RPMI7951 (cell line): ENCODE results near the gene KLK10. TPM values are rescaled to one million over a fixed set of nuclear protein-coding genes. Genes with fewer than 3 reads are reported as not detected.
A peak's percentile ranks its signal among the peaks of the same experiment; 100 is the strongest.

ENCODE experiments used
- DNase-seq: peaks from one replicate; pipeline ENCODE4 v3.0.0-alpha.2; 2012; ENCODE audit warnings: low read depth
- total RNA-seq: library from RNA; depleted of rRNA; stranded (reverse); fragments of >200 nt; shearing (Covaris generic); gene quantifications from 2 replicates; pipeline ENCODE4 v1.2.3, GENCODE V29; 2014

KLK10 gene
- total RNA-seq, 1 experiment from 2014 or later = not detected

DNA sequence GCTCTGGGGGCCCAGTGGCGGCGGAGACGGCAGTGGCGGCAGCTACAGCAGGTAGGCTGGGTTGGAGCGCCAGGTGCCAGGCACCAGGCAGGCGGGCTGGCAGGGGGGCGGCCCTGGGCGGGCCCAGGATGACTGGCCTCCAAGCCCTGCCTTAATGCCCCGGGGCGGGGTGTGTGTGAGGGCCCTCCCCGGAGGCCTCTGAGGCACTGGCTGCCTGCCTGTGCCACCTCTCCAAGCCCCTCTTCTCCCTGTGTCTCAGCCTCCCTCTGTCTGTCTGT lies 7.0 kb upstream of the KLK10 start, which contains the start of gene KLK11:
TSS of gene KLK11 (minus strand) at position 63 of the 278 bp plus-strand sequence. CDS start 985 bp downstream, outside the sequence.
- DNase-seq = no peak

GRCh38 chr19:51025809-51026553 lies 6.5 kb upstream of the KLK10 start:
- no peak for DNase-seq

DNA sequence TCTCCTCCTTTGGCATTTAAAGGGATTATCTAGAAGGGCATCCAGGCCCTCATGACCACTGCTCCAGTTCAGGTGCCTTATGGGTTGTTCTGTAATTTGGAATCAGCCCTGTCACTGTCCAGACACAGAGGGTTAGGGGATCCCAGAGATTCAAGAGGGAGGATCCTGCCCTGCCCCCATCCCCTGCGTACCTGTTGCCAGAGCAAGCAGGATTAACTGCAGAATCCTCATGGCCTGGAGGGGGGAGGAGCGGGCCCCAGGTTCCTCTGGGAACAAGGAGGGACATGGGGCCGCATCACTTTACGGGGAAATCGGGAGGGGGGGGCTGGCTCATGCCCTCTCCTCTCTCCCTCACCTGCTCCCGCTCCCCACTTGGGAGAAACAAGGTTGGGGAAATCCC lies 5.9 kb upstream of the KLK10 start:
- DNase-seq = no peak

GRCh38 chr19:51024924-51025323 lies 5.4 kb upstream of the KLK10 start:
- no peak for DNase-seq

- no peak for DNase-seq
These were observed 4.4 kb upstream of the KLK10 start for GRCh38 chr19:51023946-51024345.

DNA sequence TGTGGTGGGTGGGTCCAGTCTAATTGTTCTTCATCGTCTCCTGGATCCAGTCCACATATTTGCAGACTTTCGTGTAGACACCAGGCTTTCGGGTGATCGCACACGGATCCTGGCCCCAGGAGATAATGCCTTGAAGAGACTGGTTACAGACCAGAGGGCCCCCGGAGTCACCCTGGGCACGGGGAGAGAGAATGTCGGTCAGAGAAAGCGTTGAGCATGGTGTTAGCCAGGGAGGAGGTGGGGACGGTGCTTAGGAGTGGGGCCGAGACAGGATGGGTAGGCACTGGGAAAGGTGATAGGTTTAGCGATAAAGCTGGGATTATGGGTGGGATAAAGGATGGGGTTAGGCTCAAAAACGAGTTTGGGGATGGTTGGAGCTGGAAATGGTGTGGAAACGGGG lies 3.0 kb upstream of the KLK10 start:
- no peak for DNase-seq

GRCh38 chr19:51020988-51021651 lies 1.6 kb upstream of the KLK10 start:
- peak; percentile 57 for DNase-seq

DNA sequence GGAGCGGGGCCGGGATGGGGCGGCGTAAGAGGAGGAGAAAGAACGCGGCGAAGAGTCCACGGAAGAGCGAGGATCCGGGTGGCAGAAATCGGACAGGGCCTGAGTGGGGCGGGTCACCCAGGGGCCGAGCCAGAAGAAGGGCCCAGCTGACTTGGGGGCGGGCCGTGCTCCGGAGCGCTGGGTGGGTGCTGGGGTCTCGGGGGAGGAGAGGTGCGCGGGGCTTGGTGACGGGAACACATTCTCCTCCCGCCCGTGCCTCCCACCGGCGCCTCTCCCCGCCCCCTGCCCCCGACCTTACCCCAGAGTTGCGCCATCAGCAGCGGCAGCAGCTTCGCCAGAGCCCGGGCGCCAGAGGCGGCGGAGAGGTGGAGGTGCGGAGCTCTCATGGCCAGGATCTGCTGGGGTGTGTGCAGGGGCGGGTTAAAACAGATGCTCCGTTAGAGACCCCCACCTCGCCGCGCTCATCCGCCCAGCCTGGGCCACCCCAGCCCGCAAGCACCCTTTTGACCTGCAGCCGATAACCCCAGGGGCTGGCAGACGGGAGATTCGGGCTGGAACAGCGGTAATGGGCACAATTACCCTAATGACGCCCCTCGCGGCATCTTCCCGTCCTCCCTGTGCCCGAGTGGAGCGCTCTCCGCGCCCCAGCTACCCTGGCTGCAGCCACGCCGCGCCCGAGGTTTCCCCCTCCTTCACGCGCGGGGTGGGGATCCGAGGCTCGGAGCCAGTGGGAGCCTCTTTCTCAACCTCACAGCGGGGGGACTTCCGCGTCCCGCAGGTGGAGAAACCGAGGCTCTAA lies 565 bp downstream of the KLK10 start:
- no peak for DNase-seq

- peak; percentile 37 for DNase-seq
These were observed 2.5 kb downstream of the KLK10 start for GRCh38 chr19:51016798-51017683.

GRCh38 chr19:51015691-51016267 lies 3.7 kb downstream of the KLK10 start:
- no peak for DNase-seq

- no peak for DNase-seq
These were observed 5.3 kb downstream of the KLK10 start for GRCh38 chr19:51014242-51014641.

DNA sequence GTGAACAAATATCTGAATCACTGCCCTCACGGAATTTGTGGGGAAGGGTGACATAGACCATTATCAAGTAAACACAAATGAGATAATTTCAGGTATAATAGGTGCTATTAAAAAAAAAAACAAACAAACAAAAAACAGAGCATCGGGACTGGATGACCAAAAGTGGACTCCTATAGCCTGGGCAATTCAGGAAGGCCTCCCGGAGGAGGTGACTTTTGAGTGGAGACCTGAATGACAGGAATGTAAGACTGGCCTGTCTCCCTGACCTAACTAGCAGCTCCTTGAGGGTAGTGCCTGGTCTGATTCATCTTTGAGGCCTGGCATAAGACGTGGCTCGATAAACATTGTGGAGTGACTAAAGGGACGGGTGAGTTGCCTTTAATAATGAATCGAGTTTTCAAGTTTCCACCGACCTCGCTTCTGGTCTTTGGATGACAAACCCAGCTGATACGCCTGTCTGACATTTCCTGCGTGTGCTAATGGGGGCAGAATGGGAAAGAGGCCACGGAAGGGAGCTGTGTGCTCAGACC lies 6.8 kb downstream of the KLK10 start:
- no peak for DNase-seq

- no peak for DNase-seq
These were observed 9.3 kb downstream of the KLK10 start for GRCh38 chr19:51010066-51010795.

DNA sequence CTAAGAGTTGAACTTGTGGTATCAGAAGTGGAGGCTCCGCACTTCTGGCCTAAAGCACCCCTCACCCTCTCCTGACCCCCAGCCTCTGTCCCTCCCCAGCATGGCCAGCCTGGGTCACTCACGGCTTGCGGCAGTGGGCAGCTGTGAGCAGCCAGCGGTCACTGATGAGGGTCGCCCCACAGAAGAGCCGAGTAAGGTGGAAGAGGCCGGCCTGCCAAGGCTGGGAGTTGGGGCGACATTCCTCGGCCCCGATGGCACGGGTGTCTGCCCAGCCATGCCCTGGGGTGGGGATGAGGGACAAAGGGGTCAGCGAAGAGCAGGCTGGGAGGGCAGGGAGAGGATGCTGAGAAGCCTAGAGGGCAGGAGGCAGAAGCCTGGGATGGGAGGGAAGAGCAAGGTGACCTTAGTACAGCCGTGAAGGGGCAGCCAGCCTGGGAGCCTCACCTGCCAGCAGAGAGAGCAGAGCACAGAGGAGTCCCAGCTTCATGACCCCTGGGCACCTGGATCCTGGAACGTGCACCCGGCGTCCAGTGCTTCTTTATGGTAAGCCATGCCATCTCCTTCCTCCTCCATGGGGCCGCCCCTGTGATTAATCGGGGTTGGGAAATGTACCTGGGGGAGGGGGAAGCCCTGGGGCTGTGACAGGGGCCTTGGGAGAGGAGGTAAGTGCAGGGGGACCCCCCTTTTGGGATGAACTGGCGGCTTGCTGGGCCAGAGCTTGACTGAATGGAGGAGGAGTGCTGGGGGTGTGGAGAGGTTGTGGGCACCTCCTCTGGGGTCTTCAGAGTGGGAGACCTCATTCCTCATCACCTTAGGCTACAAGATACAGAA lies 10.2 kb downstream of the KLK10 start:
- DNase-seq = no peak

DNA sequence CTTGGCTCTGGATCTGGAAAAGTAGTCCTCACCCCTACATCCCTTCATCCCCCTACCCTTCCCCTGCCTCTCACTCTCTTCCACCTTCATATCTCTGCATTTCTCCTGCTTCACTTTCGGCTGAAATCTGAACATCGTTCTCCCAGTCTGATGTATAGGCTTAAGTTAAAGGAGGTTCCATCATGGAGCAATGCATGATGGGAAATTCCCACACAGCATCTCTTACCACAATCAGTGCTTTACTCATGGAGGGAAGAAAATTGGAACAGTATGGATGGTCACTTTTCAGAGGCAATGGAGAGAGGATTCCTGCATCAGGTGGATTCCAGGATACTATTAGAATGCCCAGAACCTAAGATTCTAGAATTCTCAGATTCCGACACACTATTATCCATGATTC lies 12.0 kb downstream of the KLK10 start:
- no peak for DNase-seq

DNA sequence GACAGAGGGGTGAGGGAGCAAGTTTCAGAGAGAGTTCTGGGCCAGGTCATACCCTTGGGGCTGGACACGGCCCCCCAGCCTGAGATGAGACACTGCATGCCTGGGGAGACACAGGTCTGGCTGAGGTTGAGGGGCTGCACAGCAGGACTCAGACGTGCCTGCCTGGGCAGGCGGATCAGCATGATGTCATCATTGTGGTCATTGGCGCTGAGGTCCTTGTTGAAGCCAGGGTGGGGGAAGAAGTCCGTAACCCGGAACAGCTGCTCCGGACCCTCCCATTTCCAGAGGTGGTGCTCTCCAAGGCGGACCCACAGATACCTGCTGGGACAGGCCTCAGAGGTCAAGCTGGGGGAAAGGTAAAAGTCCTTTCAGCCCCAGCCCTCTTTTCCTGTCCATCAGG lies 13.1 kb downstream of the KLK10 start:
- DNase-seq = no peak

DNA sequence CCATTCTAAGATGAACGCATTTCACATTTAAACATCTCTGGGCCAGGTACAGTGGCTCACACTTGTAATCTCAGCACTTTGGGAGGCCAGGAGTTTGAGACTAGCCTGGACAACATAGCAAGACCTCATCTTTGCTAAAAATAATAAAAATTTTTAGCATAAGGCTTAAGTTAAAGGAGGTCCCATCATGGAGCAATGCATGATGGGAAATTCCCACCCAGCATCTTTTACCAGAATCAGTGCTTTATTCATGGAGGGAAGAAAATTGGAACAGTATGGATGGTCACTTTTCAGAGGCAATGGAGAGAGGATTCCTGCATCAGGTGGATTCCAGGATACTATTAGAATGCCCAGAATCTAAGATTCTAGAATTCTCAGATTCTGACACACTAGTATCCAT lies 14.3 kb downstream of the KLK10 start:
- no peak for DNase-seq

GRCh38 chr19:51003316-51003715 lies 16.2 kb downstream of the KLK10 start:
- DNase-seq = no peak

- peak; percentile 13 for DNase-seq
These were observed 16.8 kb downstream of the KLK10 start for GRCh38 chr19:51002542-51003311.
